Psoas muscle (tissue), 8 donors: ENCODE measurements around the gene LAMA5. TPM values are rescaled to one million over a fixed set of nuclear protein-coding genes. Genes with fewer than 3 reads are reported as not detected.
A peak's percentile ranks its signal among the peaks of the same experiment; 100 is the strongest.

Source experiments
- ATAC-seq, 4 donors: fragments of 200-7000 bp; cut with Tn5 transposase; one replicate each; pipeline ENCODE4 v1.9.1; 2020; ENCODE audit warnings: moderate library complexity in 3 of 4, mild to moderate bottlenecking in 2 of 4
- DNase-seq, 2 donors: peaks; one replicate each; pipeline ENCODE4 v3.0.0-alpha.2; 2020
- H3K27ac ChIP-seq: fragments of 200-600 bp; one replicate; pipeline ENCODE4 v1.8.0; 2022
- H3K27me3 ChIP-seq, 3 donors: fragments of 200-600 bp in 1 of 3; one replicate each; pipeline versions ENCODE4 v1.6.1 to v1.8.0; 2013 to 2022; ENCODE audit warnings: low read length in 2 of 3, mild to moderate bottlenecking in 2 of 3, moderate library complexity in 1 of 3; ENCODE audit not compliant: insufficient read depth in 3 of 3
- H3K36me3 ChIP-seq, 2 donors: fragments of 200-600 bp in 1 of 2; one replicate each; pipeline versions ENCODE4 v1.6.1 to v1.8.0; 2013 to 2022; ENCODE audit warnings: low read depth in 1 of 2, mild to moderate bottlenecking in 1 of 2, moderate library complexity in 1 of 2; ENCODE audit not compliant: insufficient read depth in 1 of 2
- H3K4me1 ChIP-seq: fragments of 200-600 bp; one replicate; pipeline ENCODE4 v1.8.0; 2022
- H3K4me3 ChIP-seq: fragments of 200-600 bp; one replicate; pipeline ENCODE4 v1.8.0; 2022; ENCODE audit warnings: mild to moderate bottlenecking
- H3K9me3 ChIP-seq: fragments of 200-600 bp; one replicate; pipeline ENCODE4 v1.8.0; 2022
- CTCF ChIP-seq: fragments of 200-600 bp; IDR thresholded peaks from one replicate; pipeline ENCODE4 v1.8.0; 2022; ENCODE audit warnings: antibody characterized with exemption
- WGBS, 3 donors: extraction: QIAGEN DNeasy Blood & Tissue Kit; methylation state at CpG; one replicate each; pipeline versions ENCODE4 v1.1.6 to v1.1.7; 2013; 5-methylcytosine and 5-hydroxymethylcytosine counted together
- intact Hi-C, 2 donors: fragments of 100-400 bp; cut with DNase I; formaldehyde crosslinking; loops; one replicate each; pipeline versions ENCODE4 v1.11.0 to v1.14.2; 2022
- long read RNA-seq, 2 donors: library from polyadenylated mRNA; unstranded; transcript quantifications; one replicate each; pipeline ENCODE4 v2.0.0, GENCODE V29; 2021
- polyA plus RNA-seq, 3 donors: library from polyadenylated mRNA; stranded (reverse); fragments of 200-250 nt; gene quantifications; one replicate each; pipeline ENCODE4 v1.2.3, GENCODE V29; 2013
- total RNA-seq, 4 donors: library from RNA; stranded (reverse); fragmentation: NEBNext Ultra II Directional in 2 of 4; extraction: Animal tissue kit (Norgen Biotek cat#: 25700) in 2 of 4; gene quantifications; one replicate each; pipeline versions ENCODE4 v1.2.1 to v1.2.4, GENCODE V29; 2021 to 2023
- donor health status: healthy with polysubstance abuse.
- donor health status: DM: no; HTN: no; CAD: no; lungs with moderate emphysema.
- donor health status: Bipolar disorder and iron deficiency.
- donor health status: healthy.
- donor health status: DM: yes; HTN: yes; CAD: no.
- donor health status: DM: no; HTN: no; CAD: no.
- donor health status: DM: no; HTN: no; CAD: no.
- donor health status: DM: yes; HTN: yes; CAD: no.

LAMA5 gene
- 10 to 100 TPM; 27.2 to 74.6 (median 46.5) TPM for total RNA-seq
- polyA plus RNA-seq: 10 to 100 TPM; 14.4 to 40.5 (median 23.3) TPM
- long read RNA-seq, donor 1, partial matches to known transcripts: 22 of 34 reads
- long read RNA-seq, donor 1, other reads (novel, unspliced or antisense): 12 of 34 reads
- long read RNA-seq, donor 2, partial matches to known transcripts: 22 of 31 reads
- long read RNA-seq, donor 2, other reads (novel, unspliced or antisense): 8 of 31 reads

- peaks cover 69% of the 10 kb centered on the region for H3K4me1 ChIP-seq
- 0 to 1% (median 0%) methylated on average over 6 to 70 of the region's 70 CpGs for WGBS, 3 donors
- intact Hi-C loops: no loop called here
- DNase-seq (peak; percentile 68 to 73), ATAC-seq (peak; percentile 15 to 29 (median 22))
- H3K27me3 ChIP-seq: no peaks in the 10 kb centered on the region
- no peak for TF ChIP-seq CTCF
- H3K4me3 ChIP-seq: peak within 1 kb of the TSS; percentile 75
- no peaks in the 10 kb centered on the region for H3K9me3 ChIP-seq
- H3K27ac ChIP-seq: peak within 1 kb of the TSS; percentile 87
- H3K36me3 ChIP-seq: peaks cover 0 to under 1% of the 10 kb centered on the region in 2 donors
Observed at GRCh38 chr20:62367136-62367632, at the start of gene LAMA5. Gene LAMA5, minus strand, starts transcription at chr20:62367312. Its CDS starts 67 bp downstream, at chr20:62367245.

- no peaks in the 10 kb centered on the region for H3K36me3 ChIP-seq
- no peak for TF ChIP-seq CTCF
- no peaks in the 10 kb centered on the region for H3K4me1 ChIP-seq
- ATAC-seq: no peak
- no peaks in the 10 kb centered on the region for H3K9me3 ChIP-seq
- H3K27ac ChIP-seq: no peak overlapping the region
- H3K27me3 ChIP-seq: peaks cover 0 to 7% (median 4%) of the 10 kb centered on the region in 3 donors
- intact Hi-C loops: loop anchor here in 1 of 2 donors (10.0 kb wide), 1 partner anchor 199 kb away; no protein-coding TSS in a partner anchor
- DNase-seq: no peak
- no peak overlapping the region for H3K4me3 ChIP-seq
- 64 to 77% (median 67%) methylated on average over 19 to 24 of the region's 24 CpGs for WGBS, 3 donors
Observed at GRCh38 chr20:62415354-62416111, 48.4 kb upstream of the LAMA5 start.

- Histone ChIP-seq H3K36me3 (no peaks in the 10 kb centered on the region), H3K27me3 (peaks cover 0 to 7% (median 4%) of the 10 kb centered on the region in 3 donors), H3K4me3 (no peak overlapping the region), H3K9me3 (no peaks in the 10 kb centered on the region), H3K27ac (no peak overlapping the region), H3K4me1 (peaks cover 11% of the 10 kb centered on the region)
- intact Hi-C loops: loop anchor here (5.0 to 10.0 kb wide), 2 partner anchors 201 to 203 kb away; no protein-coding TSS in a partner anchor
- WGBS, 3 donors: 55 to 77% (median 67%) methylated on average over 16 to 22 of the region's 22 CpGs
- ATAC-seq: no peak
- no peak for DNase-seq
- no peak for TF ChIP-seq CTCF
Observed at GRCh38 chr20:62413896-62414481, 46.9 kb upstream of the LAMA5 start.

- no peaks in the 10 kb centered on the region for H3K9me3 ChIP-seq
- H3K4me3 ChIP-seq: no peak overlapping the region
- DNase-seq (no peak), ATAC-seq (no peak)
- H3K27me3 ChIP-seq: peaks cover 0 to 7% (median 3%) of the 10 kb centered on the region in 3 donors
- WGBS, 3 donors: 92 to 95% (median 93%) methylated on average over 10 to 11 of the region's 11 CpGs
- intact Hi-C loops: loop anchor here (5.0 to 10.0 kb wide), 2 partner anchors 202 to 204 kb away; no protein-coding TSS in a partner anchor
- no peak for TF ChIP-seq CTCF
- H3K4me1 ChIP-seq: peaks cover 11% of the 10 kb centered on the region
- no peaks in the 10 kb centered on the region for H3K36me3 ChIP-seq
- H3K27ac ChIP-seq: no peak overlapping the region
Observed at GRCh38 chr20:62413025-62413570, 46.0 kb upstream of the LAMA5 start.
